Mesenchymal stem cell (in vitro differentiated cells and primary cell): ENCODE measurements around the gene CACNA2D3.
A peak's percentile ranks its signal among the peaks of the same experiment; 100 is the strongest.

Experiments
- DNase-seq: peaks from one replicate; pipeline ENCODE4 v3.0.0-alpha.2; 2013
- H2AFZ ChIP-seq: one replicate; pipeline ENCODE4 v1.6.1; 2013; ENCODE audit warnings: low read depth, mild to moderate bottlenecking, control low read depth, inconsistent platforms, low read length, moderate library complexity
- H2AK5ac ChIP-seq: 2 replicates; pipeline ENCODE4 v1.6.1; 2013; ENCODE audit warnings: low read length, moderate library complexity, mild to moderate bottlenecking, inconsistent platforms; ENCODE audit not compliant: severe bottlenecking
- H2BK120ac ChIP-seq: one replicate; pipeline ENCODE4 v1.6.1; 2013; ENCODE audit warnings: low read depth, mild to moderate bottlenecking, inconsistent platforms, low read length, moderate library complexity
- H2BK12ac ChIP-seq, 2 experiments: one replicate each; pipeline ENCODE4 v1.6.1; 2013; ENCODE audit warnings: inconsistent platforms in 2 of 2, low read length in 2 of 2, mild to moderate bottlenecking in 2 of 2, moderate library complexity in 2 of 2, control low read depth in 1 of 2
- H2BK15ac ChIP-seq: one replicate; pipeline ENCODE4 v1.6.1; 2013; ENCODE audit warnings: mild to moderate bottlenecking, low read depth, inconsistent platforms; ENCODE audit not compliant: poor library complexity, severe bottlenecking
- H2BK5ac ChIP-seq: 2 replicates; pipeline ENCODE4 v1.6.1; 2013; ENCODE audit warnings: low read depth, mild to moderate bottlenecking, low read length, control low read depth, inconsistent platforms; ENCODE audit not compliant: poor library complexity, severe bottlenecking
- H3K14ac ChIP-seq, 2 experiments: one replicate each; pipeline ENCODE4 v1.6.1; 2013; ENCODE audit warnings: inconsistent platforms in 2 of 2, low read length in 2 of 2, control low read depth in 1 of 2, mild to moderate bottlenecking in 1 of 2, moderate library complexity in 1 of 2
- H3K18ac ChIP-seq, 2 experiments: one replicate each; pipeline ENCODE4 v1.6.1; 2013; ENCODE audit warnings: inconsistent platforms in 2 of 2, low read length in 2 of 2, control low read depth in 1 of 2, low read depth in 1 of 2, mild to moderate bottlenecking in 1 of 2
- H3K23ac ChIP-seq, 2 experiments: one replicate each; pipeline ENCODE4 v1.6.1; 2013; ENCODE audit warnings: inconsistent platforms in 2 of 2, low read length in 2 of 2, mild to moderate bottlenecking in 2 of 2, moderate library complexity in 2 of 2, control low read depth in 1 of 2
- H3K27ac ChIP-seq: 2 replicates; pipeline ENCODE4 v1.5.1; 2013; ENCODE audit warnings: mild to moderate bottlenecking, moderate library complexity, low read length, control low read depth, inconsistent platforms; ENCODE audit not compliant: poor library complexity, severe bottlenecking
- H3K27me3 ChIP-seq, 2 experiments: 2 replicates each; pipeline versions ENCODE4 v1.6.1 to v1.7.0; 2013; ENCODE audit warnings: low read length in 2 of 2, mild to moderate bottlenecking in 2 of 2, moderate library complexity in 2 of 2, control low read depth in 1 of 2, inconsistent platforms in 1 of 2; ENCODE audit not compliant: control insufficient read depth in 1 of 2, insufficient read depth in 1 of 2
- H3K36me3 ChIP-seq, 2 experiments: 2 replicates each; pipeline versions ENCODE4 v1.6.1 to v1.7.0; 2013; ENCODE audit warnings: low read length in 2 of 2, control low read depth in 1 of 2, inconsistent platforms in 1 of 2, low read depth in 1 of 2, mild to moderate bottlenecking in 1 of 2; ENCODE audit not compliant: insufficient read depth in 2 of 2, control insufficient read depth in 1 of 2
- H3K4ac ChIP-seq, 2 experiments: one replicate each; pipeline ENCODE4 v1.6.1; 2013; ENCODE audit warnings: inconsistent platforms in 2 of 2, low read length in 2 of 2, mild to moderate bottlenecking in 2 of 2, moderate library complexity in 2 of 2, control low read depth in 1 of 2, low read depth in 1 of 2
- H3K4me1 ChIP-seq: 2 replicates; pipeline ENCODE4 v1.6.1; 2013; ENCODE audit warnings: low read depth, low read length, control low read depth; ENCODE audit not compliant: control insufficient read depth, insufficient read depth
- H3K4me2 ChIP-seq: 2 replicates; pipeline ENCODE4 v1.6.1; 2013; ENCODE audit warnings: low read length, mild to moderate bottlenecking, inconsistent platforms; ENCODE audit not compliant: poor library complexity, severe bottlenecking
- H3K4me3 ChIP-seq, 2 experiments: 2 replicates each; pipeline versions ENCODE4 v1.5.1 to v1.7.0; 2013; ENCODE audit warnings: low read length in 2 of 2, mild to moderate bottlenecking in 2 of 2, control low read depth in 1 of 2, low read depth in 1 of 2; ENCODE audit not compliant: insufficient read depth in 1 of 2
- H3K79me1 ChIP-seq: replicated peaks from 2 replicates; pipeline ENCODE4 v1.6.1; 2013; ENCODE audit warnings: mild to moderate bottlenecking, control low read depth, low read length, inconsistent platforms; ENCODE audit not compliant: poor library complexity, severe bottlenecking
- H3K9ac ChIP-seq: 2 replicates; pipeline ENCODE4 v1.7.0; 2013; ENCODE audit warnings: mild to moderate bottlenecking, low read length, moderate library complexity
- H3K9me3 ChIP-seq: 2 replicates; pipeline ENCODE4 v1.7.0; 2013; ENCODE audit warnings: mild to moderate bottlenecking, low read length; ENCODE audit not compliant: control insufficient read depth
- H4K8ac ChIP-seq: one replicate; pipeline ENCODE4 v1.6.1; 2013; ENCODE audit warnings: inconsistent platforms, mild to moderate bottlenecking, low read length, moderate library complexity
- H4K91ac ChIP-seq: one replicate; pipeline ENCODE4 v1.6.1; 2013; ENCODE audit warnings: mild to moderate bottlenecking, low read length, inconsistent platforms
- WGBS: methylation state at CpG from one replicate; pipeline ENCODE4 v1.1.7; 2013; ENCODE audit warnings: mixed read lengths; 5-methylcytosine and 5-hydroxymethylcytosine counted together

Gene CACNA2D3

DNA sequence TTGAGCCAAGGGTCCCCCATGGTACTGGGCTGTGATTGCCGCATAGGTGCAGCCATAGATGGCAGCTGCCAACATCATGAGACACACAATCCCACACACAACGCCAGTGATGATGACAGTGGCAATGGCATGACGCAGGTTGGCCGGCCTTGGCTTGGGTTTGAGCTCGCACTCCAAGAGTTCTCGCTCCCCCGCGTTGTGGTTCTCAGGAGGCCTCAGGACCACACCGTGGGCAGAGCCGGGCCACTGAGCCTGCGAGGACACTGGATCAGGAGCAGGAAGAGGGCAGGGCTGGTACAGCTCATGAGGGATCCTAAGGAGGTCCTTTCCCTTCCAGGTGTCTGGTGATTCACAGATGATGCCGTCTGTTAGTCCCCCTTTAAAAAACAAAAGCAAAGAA lies 796.2 kb downstream of the CACNA2D3 start:
- Histone ChIP-seq H2AFZ (no peak overlapping the region), H3K23ac (no peak overlapping the region), H2BK5ac (no peak overlapping the region), H3K79me1 (no peaks in the 10 kb centered on the region), H3K9me3 (no peaks in the 10 kb centered on the region), H3K36me3 (no peaks in the 10 kb centered on the region), H3K9ac (no peak overlapping the region), H3K4me2 (no peak overlapping the region), H3K18ac (no peak overlapping the region), H2BK120ac (no peak overlapping the region), H3K27ac (no peak overlapping the region), H3K4me1 (peaks cover 2% of the 10 kb centered on the region), H4K91ac (no peak overlapping the region), H4K8ac (no peak overlapping the region), H3K4me3 (no peak overlapping the region), H3K4ac (no peak overlapping the region), H2BK12ac (no peak overlapping the region), H2BK15ac (no peak overlapping the region), H3K27me3 (no peaks in the 10 kb centered on the region), H3K14ac (no peak overlapping the region), H2AK5ac (no peak overlapping the region)
- no peak for DNase-seq
- WGBS, result 94% methylated on average over 12 of the region's 12 CpGs

GRCh38 chr3:54928046-54928770 lies 805.9 kb downstream of the CACNA2D3 start, which contains the start of gene LRTM1:
TSS of gene LRTM1 (minus strand) at chr3:54928059. CDS start at chr3:54927911, 148 bp downstream.
- DNase-seq, result no peak

DNA sequence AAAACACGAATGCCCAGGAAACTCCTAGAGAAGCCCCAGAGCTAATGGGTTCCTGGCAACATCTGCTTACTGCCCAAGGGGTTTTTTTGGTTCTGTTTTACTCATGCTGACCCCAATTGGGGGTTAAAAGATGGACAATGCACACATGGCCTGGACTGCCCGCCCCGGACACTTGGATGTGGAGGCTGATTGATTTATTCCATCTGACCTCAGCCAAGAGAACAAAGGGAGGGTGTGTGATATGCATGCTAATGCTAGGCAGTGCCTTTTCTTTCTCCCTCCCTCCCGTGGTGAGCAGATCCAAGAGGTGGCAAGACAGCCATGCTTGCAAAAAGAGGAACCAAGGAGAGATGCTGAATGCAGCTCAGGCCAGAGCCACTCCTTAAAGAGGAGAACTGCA lies 808.8 kb downstream of the CACNA2D3 start:
- H3K27ac ChIP-seq, result no peak overlapping the region
- no peaks in the 10 kb centered on the region for H3K4me1 ChIP-seq
- WGBS, result 83% methylated on average over 4 of the region's 4 CpGs
- no peak overlapping the region for H2AFZ ChIP-seq
- H2BK15ac ChIP-seq, result no peak overlapping the region
- H3K36me3 ChIP-seq, result no peaks in the 10 kb centered on the region
- H4K8ac ChIP-seq, result peak overlapping the region; percentile 21
- H2AK5ac ChIP-seq, result no peak overlapping the region
- H2BK120ac ChIP-seq, result no peak overlapping the region
- no peak overlapping the region for H3K4ac ChIP-seq
- H3K18ac ChIP-seq, result no peak overlapping the region
- DNase-seq, result no peak
- H3K4me2 ChIP-seq, result no peak overlapping the region
- no peak overlapping the region for H2BK5ac ChIP-seq
- no peaks in the 10 kb centered on the region for H3K27me3 ChIP-seq
- H2BK12ac ChIP-seq, result peak overlapping the region in 1 of 2 experiments; percentile 22
- no peak overlapping the region for H3K23ac ChIP-seq
- no peaks in the 10 kb centered on the region for H3K9me3 ChIP-seq
- no peak overlapping the region for H3K4me3 ChIP-seq
- peak overlapping the region in 1 of 2 experiments; percentile 26 for H3K14ac ChIP-seq
- H3K79me1 ChIP-seq, result no peaks in the 10 kb centered on the region
- no peak overlapping the region for H4K91ac ChIP-seq
- no peak overlapping the region for H3K9ac ChIP-seq

More at GRCh38 chr3:54928046-54928770, 805.9 kb downstream of the CACNA2D3 start, which contains the start of gene LRTM1:
- H3K36me3 ChIP-seq, result no peaks in the 10 kb centered on the region
- H3K4me2 ChIP-seq, result no peak within 1 kb of the TSS
- no peak within 1 kb of the TSS for H3K27ac ChIP-seq
- no peak within 1 kb of the TSS for H2BK12ac ChIP-seq
- no peak within 1 kb of the TSS for H2AK5ac ChIP-seq
- H3K18ac ChIP-seq, result no peak within 1 kb of the TSS
- WGBS, result 89% methylated on average over 14 of the region's 14 CpGs
- H3K9me3 ChIP-seq, result no peaks in the 10 kb centered on the region
- H3K79me1 ChIP-seq, result no peaks in the 10 kb centered on the region
- no peak within 1 kb of the TSS for H3K4me3 ChIP-seq
- no peaks in the 10 kb centered on the region for H3K27me3 ChIP-seq
- H2BK120ac ChIP-seq, result no peak within 1 kb of the TSS
- H2AFZ ChIP-seq, result no peak within 1 kb of the TSS
- H3K23ac ChIP-seq, result no peak within 1 kb of the TSS
- no peak within 1 kb of the TSS for H3K14ac ChIP-seq
- no peak within 1 kb of the TSS for H2BK15ac ChIP-seq
- H3K9ac ChIP-seq, result no peak within 1 kb of the TSS
- no peak within 1 kb of the TSS for H2BK5ac ChIP-seq
- H4K91ac ChIP-seq, result no peak within 1 kb of the TSS
- no peaks in the 10 kb centered on the region for H3K4me1 ChIP-seq
- H4K8ac ChIP-seq, result no peak within 1 kb of the TSS
- no peak within 1 kb of the TSS for H3K4ac ChIP-seq

- H3K4me1 ChIP-seq, result no peaks in the 10 kb centered on the region
- DNase-seq, result no peak
- no peak overlapping the region for H3K4me3 ChIP-seq
- H2AFZ ChIP-seq, result no peak overlapping the region
- H3K79me1 ChIP-seq, result no peaks in the 10 kb centered on the region
- no peak overlapping the region for H3K14ac ChIP-seq
- no peak overlapping the region for H4K91ac ChIP-seq
- H4K8ac ChIP-seq, result no peak overlapping the region
- no peak overlapping the region for H3K18ac ChIP-seq
- H3K27me3 ChIP-seq, result no peaks in the 10 kb centered on the region
- H3K4me2 ChIP-seq, result no peak overlapping the region
- no peak overlapping the region for H2BK15ac ChIP-seq
- no peak overlapping the region for H2AK5ac ChIP-seq
- no peak overlapping the region for H3K23ac ChIP-seq
- H3K4ac ChIP-seq, result no peak overlapping the region
- no peaks in the 10 kb centered on the region for H3K36me3 ChIP-seq
- no peaks in the 10 kb centered on the region for H3K9me3 ChIP-seq
- H2BK120ac ChIP-seq, result no peak overlapping the region
- no peak overlapping the region for H3K27ac ChIP-seq
- H2BK5ac ChIP-seq, result no peak overlapping the region
- no peak overlapping the region for H3K9ac ChIP-seq
- WGBS, result 83% methylated on average over 3 of the region's 4 CpGs
- H2BK12ac ChIP-seq, result no peak overlapping the region
Measured at GRCh38 chr3:54932606-54933005, 810.3 kb downstream of the CACNA2D3 start.
